Kidney tubule cell (primary cell): Measurements from ENCODE around the gene AP1G2.

ENCODE experiments used
- DNase-seq: peaks from one replicate; pipeline ENCODE4 v3.0.0-alpha.2; 2018; ENCODE audit warnings: low spot score

The AP1G2 gene

DNA sequence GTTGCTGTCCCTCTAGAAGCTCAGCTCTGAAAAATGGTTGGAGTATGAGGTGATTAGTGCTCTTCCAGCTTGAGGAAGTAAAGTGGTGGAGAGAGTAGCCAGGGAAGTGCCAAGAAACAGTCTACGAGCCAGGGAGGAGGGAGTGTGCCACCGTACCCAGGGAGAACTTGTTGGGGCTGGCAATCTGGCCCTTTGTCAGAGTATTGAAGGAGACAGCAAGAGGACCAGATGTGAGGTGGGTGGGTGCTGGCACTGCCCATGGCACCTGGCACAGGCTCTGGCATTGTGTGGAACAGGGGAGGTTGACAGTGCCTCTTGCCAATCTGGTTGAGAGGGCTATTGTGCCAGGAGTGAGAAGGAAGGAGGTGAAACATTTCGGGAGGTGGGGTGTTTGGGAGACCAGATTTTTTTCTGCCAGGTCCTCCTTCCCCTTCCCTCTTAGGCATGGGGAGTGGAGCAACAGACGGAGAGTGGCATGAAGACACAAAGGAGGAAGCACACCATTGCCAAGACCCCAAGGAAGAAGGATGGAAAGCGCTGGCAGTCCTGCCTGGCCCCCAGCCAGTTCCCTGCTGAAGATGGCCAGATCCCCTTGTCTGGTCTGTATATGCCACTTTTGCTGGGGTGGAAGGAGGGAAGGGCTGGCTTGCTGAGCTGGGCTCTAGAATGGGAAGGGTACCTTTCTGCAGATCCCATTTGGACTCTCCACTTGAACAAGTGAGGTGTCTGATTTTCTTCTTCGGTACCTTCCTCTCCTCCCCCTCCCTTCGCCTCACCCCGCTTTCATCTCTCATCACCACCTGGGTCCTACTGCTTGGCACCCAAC, 53.6 kb downstream of the AP1G2 start:
- DNase-seq: no peak

- DNase-seq: no peak
These were observed 54.4 kb downstream of the AP1G2 start for GRCh38 chr14:23513005-23513817.

- DNase-seq: no peak
These were observed 55.4 kb downstream of the AP1G2 start for GRCh38 chr14:23512156-23512555.
